Smooth muscle cell (in vitro differentiated cells): ENCODE results near the gene HTT. TPM values are rescaled to one million over a fixed set of nuclear protein-coding genes. Genes with fewer than 3 reads are reported as not detected.

Experiments used
- DNase-seq: peaks from one replicate; lab custom pipeline; 2025; ENCODE audit not compliant: unreplicated experiment; lab: John Stamatoyannopoulos, UW
- H2AFZ ChIP-seq: fragments of 200-600 bp; sonication (generic); 2 replicates; pipeline ENCODE4 v1.6.0; 2016; ENCODE audit warnings: antibody characterized with exemption, low read depth, mild to moderate bottlenecking
- H3F3A ChIP-seq: fragments of 200-600 bp; sonication (generic); 2 replicates; pipeline ENCODE4 v1.6.0; 2017; ENCODE audit warnings: antibody characterized with exemption, low read depth
- H3K27ac ChIP-seq: fragments of 200-600 bp; sonication (generic); 2 replicates; pipeline ENCODE4 v1.5.1; 2016; ENCODE audit warnings: low read depth, mild to moderate bottlenecking
- H3K27me3 ChIP-seq: fragments of 200-600 bp; sonication (generic); 2 replicates; pipeline ENCODE4 v1.6.1; 2016; ENCODE audit warnings: low read depth, mild to moderate bottlenecking
- H3K36me3 ChIP-seq: fragments of 200-600 bp; sonication (generic); 2 replicates; pipeline ENCODE4 v1.5.1; 2016; ENCODE audit warnings: low read depth
- H3K4me1 ChIP-seq: fragments of 200-600 bp; sonication (generic); 2 replicates; pipeline ENCODE4 v1.5.1; 2016; ENCODE audit warnings: low read depth
- H3K4me2 ChIP-seq: fragments of 200-600 bp; sonication (generic); 2 replicates; pipeline ENCODE4 v1.6.0; 2016; ENCODE audit warnings: mild to moderate bottlenecking
- H3K4me3 ChIP-seq: fragments of 200-600 bp; sonication (generic); 2 replicates; pipeline ENCODE4 v1.5.1; 2016; ENCODE audit warnings: mild to moderate bottlenecking
- H3K79me2 ChIP-seq: fragments of 200-600 bp; sonication (generic); 2 replicates; pipeline ENCODE4 v1.6.0; 2016; ENCODE audit warnings: low read depth, mild to moderate bottlenecking
- H3K9ac ChIP-seq: fragments of 200-600 bp; sonication (generic); 2 replicates; pipeline ENCODE4 v1.6.0; 2016; ENCODE audit warnings: low read depth
- H3K9me3 ChIP-seq: fragments of 200-600 bp; sonication (generic); replicated peaks from 2 replicates; pipeline ENCODE4 v1.5.1; 2016; ENCODE audit warnings: low read depth
- H4K20me1 ChIP-seq: fragments of 200-600 bp; sonication (generic); 2 replicates; pipeline ENCODE4 v1.6.0; 2016; ENCODE audit warnings: low read depth
- CTCF ChIP-seq: fragments of 200-600 bp; sonication (generic); IDR thresholded peaks from 2 replicates; pipeline ENCODE4 v1.5.1; 2017; ENCODE audit warnings: borderline replicate concordance, mild to moderate bottlenecking, antibody characterized with exemption; ENCODE audit not compliant: insufficient read depth, poor library complexity, severe bottlenecking
- WGBS: methylation state at CpG from one replicate; pipeline ENCODE4 v1.1.7; 2016; ENCODE audit warnings: low lambda C conversion rate; 5-methylcytosine and 5-hydroxymethylcytosine counted together
- polyA plus RNA-seq: library from polyadenylated mRNA; unstranded; fragments of >200 nt; fragmentation: Nextera tagmentation; extraction: Ambion mirVana; gene quantifications from 2 replicates; pipeline ENCODE4 v1.2.1, GENCODE V29; 2016
- total RNA-seq: library from RNA; depleted of rRNA; stranded (reverse); fragments of >200 nt; gene quantifications from 2 replicates; pipeline ENCODE4 v1.2.3, GENCODE V29; 2014

The HTT gene
- total and polyA plus RNA-seq, 2 experiments from 2014 or later = 7.1 to 16.4 TPM

- no peaks in the 10 kb centered on the region for H3K36me3 ChIP-seq
Observed at GRCh38 chr4:3232871-3233271, 158.4 kb downstream of the HTT start.

GRCh38 chr4:3233391-3234071 lies 159.1 kb downstream of the HTT start:
- Histone ChIP-seq H3K9ac (no peak overlapping the region), H3K36me3 (no peaks in the 10 kb centered on the region), H4K20me1 (no peaks in the 10 kb centered on the region), H3K4me2 (no peak overlapping the region), H3K27me3 (no peaks in the 10 kb centered on the region), H3K9me3 (no peaks in the 10 kb centered on the region), H3K4me3 (no peak overlapping the region), H3K79me2 (no peaks in the 10 kb centered on the region), H3F3A (no peaks in the 10 kb centered on the region), H3K4me1 (no peaks in the 10 kb centered on the region), H2AFZ (no peak overlapping the region), H3K27ac (no peak overlapping the region)
- TF ChIP-seq CTCF = no peak
- DNase-seq = no peak
- WGBS = 83% methylated on average over 21 of the region's 21 CpGs

More at GRCh38 chr4:3232871-3233271, 158.4 kb downstream of the HTT start:
- Histone ChIP-seq H3K9ac (no peak overlapping the region), H3K4me1 (no peaks in the 10 kb centered on the region), H3K79me2 (no peaks in the 10 kb centered on the region), H3K4me3 (no peak overlapping the region), H3K9me3 (no peaks in the 10 kb centered on the region), H3F3A (no peaks in the 10 kb centered on the region), H3K27me3 (no peaks in the 10 kb centered on the region), H3K4me2 (no peak overlapping the region), H3K27ac (no peak overlapping the region), H4K20me1 (no peaks in the 10 kb centered on the region), H2AFZ (no peak overlapping the region)
- no peak for DNase-seq
- 97% methylated on average over 15 of the region's 15 CpGs for WGBS
- no peak for TF ChIP-seq CTCF

GRCh38 chr4:3234171-3235029 lies 159.9 kb downstream of the HTT start:
- H3K27ac ChIP-seq = no peak overlapping the region
- H4K20me1 ChIP-seq = no peaks in the 10 kb centered on the region
- H3K4me2 ChIP-seq = no peak overlapping the region
- no peaks in the 10 kb centered on the region for H3K4me1 ChIP-seq
- no peak overlapping the region for H2AFZ ChIP-seq
- no peak for DNase-seq
- no peak overlapping the region for H3K9ac ChIP-seq
- no peak overlapping the region for H3K4me3 ChIP-seq
- 93% methylated on average over 23 of the region's 23 CpGs for WGBS
- no peaks in the 10 kb centered on the region for H3F3A ChIP-seq
- H3K36me3 ChIP-seq = no peaks in the 10 kb centered on the region
- no peaks in the 10 kb centered on the region for H3K27me3 ChIP-seq
- H3K9me3 ChIP-seq = no peaks in the 10 kb centered on the region
- H3K79me2 ChIP-seq = no peaks in the 10 kb centered on the region
- TF ChIP-seq CTCF = no peak
